Raji (cell line): ENCODE results near the gene ZNF398.

Experiments
- POLR2A ChIP-seq: IDR thresholded peaks from 2 replicates; pipeline ENCODE4 v1.6.1; 2011; ENCODE audit warnings: low read depth, low read length, control low read depth; ENCODE audit not compliant: insufficient read depth

Gene ZNF398

GRCh38 chr7:149232362-149232761, 85.1 kb downstream of the ZNF398 start:
- no peak for TF ChIP-seq POLR2A
